RWPE2 (cell line): ENCODE data around the gene MXRA7.

Experiments used
- ATAC-seq: fragments of 200-7000 bp; cut with Tn5 transposase; 3 replicates; pipeline ENCODE4 v1.9.1; 2021; ENCODE audit warnings: low read depth
- DNase-seq: peaks from one replicate; pipeline ENCODE4 v3.0.0-alpha.2; 2020; ENCODE audit warnings: low spot score
- H3K27ac ChIP-seq: fragments of 450-650 bp; 2 replicates; pipeline ENCODE4 v1.5.1; 2017; ENCODE audit warnings: mild to moderate bottlenecking; ENCODE audit not compliant: poor library complexity, severe bottlenecking
- H3K27me3 ChIP-seq: fragments of 250-450 bp; sonication (Bioruptor Pico); 2 replicates; pipeline ENCODE4 v1.5.1; 2021; ENCODE audit warnings: mild to moderate bottlenecking, moderate library complexity; ENCODE audit not compliant: insufficient read depth, poor library complexity, severe bottlenecking
- H3K36me3 ChIP-seq: fragments of 250-450 bp; sonication (Bioruptor Pico); 2 replicates; pipeline ENCODE4 v1.5.1; 2020; ENCODE audit warnings: low read depth, mild to moderate bottlenecking, moderate library complexity
- H3K4me1 ChIP-seq: fragments of 250-450 bp; sonication (Bioruptor Pico); 2 replicates; pipeline ENCODE4 v1.5.1; 2021; ENCODE audit warnings: mild to moderate bottlenecking, moderate library complexity; ENCODE audit not compliant: insufficient read depth, poor library complexity, severe bottlenecking
- H3K4me3 ChIP-seq: fragments of 250-450 bp; sonication (Bioruptor Pico); 2 replicates; pipeline ENCODE4 v1.5.1; 2021; ENCODE audit warnings: mild to moderate bottlenecking, moderate library complexity; ENCODE audit not compliant: severe bottlenecking
- H3K9me3 ChIP-seq: fragments of 250-450 bp; sonication (Bioruptor Pico); 2 replicates; pipeline ENCODE4 v1.5.1; 2021; ENCODE audit warnings: mild to moderate bottlenecking, moderate library complexity; ENCODE audit not compliant: severe bottlenecking
- CTCF ChIP-seq: fragments of 450-650 bp; IDR thresholded peaks from one replicate; pipeline ENCODE4 v1.5.1; 2017; ENCODE audit warnings: mild to moderate bottlenecking, moderate library complexity; ENCODE audit not compliant: poor library complexity, severe bottlenecking

The MXRA7 gene

GRCh38 chr17:76685846-76686245 is 24.9 kb downstream of the MXRA7 start:
- Histone ChIP-seq H3K36me3 (peaks cover 12% of the 10 kb centered on the region), H3K27me3 (no peaks in the 10 kb centered on the region), H3K9me3 (no peaks in the 10 kb centered on the region), H3K27ac (no peak overlapping the region), H3K4me1 (peaks cover 14% of the 10 kb centered on the region), H3K4me3 (no peak overlapping the region)
- DNase-seq: no peak
- no peak for TF ChIP-seq CTCF
- ATAC-seq: no peak

- DNase-seq (no peak), ATAC-seq (no peak)
- TF ChIP-seq CTCF: no peak
- Histone ChIP-seq H3K36me3 (peaks cover 12% of the 10 kb centered on the region), H3K9me3 (no peaks in the 10 kb centered on the region), H3K4me1 (peaks cover 14% of the 10 kb centered on the region), H3K27ac (no peak overlapping the region), H3K27me3 (no peaks in the 10 kb centered on the region), H3K4me3 (no peak overlapping the region)
Measured at GRCh38 chr17:76685366-76685765, 25.4 kb downstream of the MXRA7 start.

- Histone ChIP-seq H3K4me1 (peaks cover 14% of the 10 kb centered on the region), H3K9me3 (no peaks in the 10 kb centered on the region), H3K36me3 (peaks cover 12% of the 10 kb centered on the region), H3K27ac (no peak overlapping the region), H3K27me3 (no peaks in the 10 kb centered on the region), H3K4me3 (no peak overlapping the region)
- ATAC-seq: no peak
- TF ChIP-seq CTCF: no peak
- no peak for DNase-seq
Measured at GRCh38 chr17:76684756-76685155, 26.0 kb downstream of the MXRA7 start.

- no peaks in the 10 kb centered on the region for H3K27me3 ChIP-seq
- no peaks in the 10 kb centered on the region for H3K9me3 ChIP-seq
- ATAC-seq: no peak
- H3K27ac ChIP-seq: no peak overlapping the region
- H3K4me3 ChIP-seq: no peak overlapping the region
- DNase-seq: no peak
- TF ChIP-seq CTCF: no peak
- peaks cover 12% of the 10 kb centered on the region for H3K36me3 ChIP-seq
- H3K4me1 ChIP-seq: peaks cover 10% of the 10 kb centered on the region
Measured at GRCh38 chr17:76683921-76684745, 26.6 kb downstream of the MXRA7 start.

- DNase-seq: no peak
- peak; percentile 5 for TF ChIP-seq CTCF
- H3K4me3 ChIP-seq: no peak overlapping the region
Measured at GRCh38 chr17:76683011-76683755, 27.6 kb downstream of the MXRA7 start.

More at GRCh38 chr17:76683011-76683755, 27.6 kb downstream of the MXRA7 start:
- H3K27ac ChIP-seq: no peak overlapping the region
- H3K9me3 ChIP-seq: no peaks in the 10 kb centered on the region
- peaks cover 12% of the 10 kb centered on the region for H3K36me3 ChIP-seq
- H3K27me3 ChIP-seq: no peaks in the 10 kb centered on the region
- no peak for ATAC-seq
- peaks cover under 1% of the 10 kb centered on the region for H3K4me1 ChIP-seq
